DMS79 treated with DMSO at 0.1 percent for 48 hours (cell line): ENCODE results near the gene PROK2.

Experiments used
- DNase-seq: peaks from one replicate; lab custom pipeline; 2025; lab: John Stamatoyannopoulos, UW

The PROK2 gene

GRCh38 chr3:71784914-71785531, at the start of gene PROK2:
PROK2 (minus strand) TSS chr3:71785148; CDS start chr3:71785052, 96 bp downstream.
- no peak for DNase-seq

GRCh38 chr3:71831599-71831998, 46.7 kb upstream of the PROK2 start:
- DNase-seq = no peak

- DNase-seq = no peak
These were observed 40.8 kb upstream of the PROK2 start for GRCh38 chr3:71825551-71826283.

GRCh38 chr3:71821116-71821515, 36.2 kb upstream of the PROK2 start:
- DNase-seq = no peak

GRCh38 chr3:71817262-71817661, 32.3 kb upstream of the PROK2 start:
- no peak for DNase-seq

- no peak for DNase-seq
These were observed 31.8 kb upstream of the PROK2 start for GRCh38 chr3:71816767-71817156.

GRCh38 chr3:71815340-71816067, 30.6 kb upstream of the PROK2 start:
- DNase-seq = no peak

GRCh38 chr3:71813704-71814103, 28.8 kb upstream of the PROK2 start:
- no peak for DNase-seq

- no peak for DNase-seq
These were observed 28.1 kb upstream of the PROK2 start for GRCh38 chr3:71813073-71813472.

GRCh38 chr3:71810056-71810455, 25.1 kb upstream of the PROK2 start:
- no peak for DNase-seq

GRCh38 chr3:71809321-71810026, 24.5 kb upstream of the PROK2 start:
- no peak for DNase-seq

GRCh38 chr3:71806736-71807135, 21.8 kb upstream of the PROK2 start:
- no peak for DNase-seq

- no peak for DNase-seq
These were observed 20.7 kb upstream of the PROK2 start for GRCh38 chr3:71805691-71806090.

- DNase-seq = no peak
These were observed 20.3 kb upstream of the PROK2 start for GRCh38 chr3:71805199-71805598.

GRCh38 chr3:71803248-71803647, 18.3 kb upstream of the PROK2 start:
- DNase-seq = no peak

- no peak for DNase-seq
These were observed 17.0 kb upstream of the PROK2 start for GRCh38 chr3:71801986-71802385.

- DNase-seq = no peak
These were observed 15.1 kb upstream of the PROK2 start for GRCh38 chr3:71800023-71800422.

GRCh38 chr3:71797455-71797854, 12.5 kb upstream of the PROK2 start:
- no peak for DNase-seq

- no peak for DNase-seq
These were observed 11.3 kb upstream of the PROK2 start for GRCh38 chr3:71796290-71796689.

GRCh38 chr3:71791634-71792033, 6.7 kb upstream of the PROK2 start:
- no peak for DNase-seq

- no peak for DNase-seq
These were observed 5.0 kb upstream of the PROK2 start for GRCh38 chr3:71789922-71790321.

GRCh38 chr3:71787851-71788405, 3.0 kb upstream of the PROK2 start:
- no peak for DNase-seq
